ENCODE results near the gene LGALS14.
"Not testable (repeated sequence)": the region's sequence is repeated elsewhere in the genome, so short reads cannot be mapped to it uniquely, and the experiment has no call there.

Gene LGALS14

DNA sequence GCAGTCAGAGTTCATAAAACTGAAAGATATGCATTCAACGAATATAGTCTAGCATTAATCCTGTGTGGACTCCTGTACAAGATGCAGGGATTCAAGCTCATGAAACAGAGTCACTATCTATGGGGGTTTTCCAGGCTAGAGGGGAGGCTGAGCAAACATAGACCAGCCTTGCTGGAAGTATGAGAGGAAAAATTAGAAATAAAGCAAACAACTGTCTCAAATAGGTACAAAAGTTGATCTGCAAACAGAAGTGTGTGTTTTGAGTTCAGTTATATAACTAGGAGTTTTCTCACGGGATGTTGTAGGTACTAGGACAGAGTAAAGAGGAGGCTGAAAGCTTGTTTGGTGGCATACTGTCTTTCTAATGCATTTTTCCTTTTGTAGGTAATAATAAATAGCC is 8.5 kb upstream of the LGALS14 start:
- DNase-seq: no peak

GRCh38 chr19:39696387-39696786 is 7.9 kb upstream of the LGALS14 start:
- no peak for DNase-seq

DNA sequence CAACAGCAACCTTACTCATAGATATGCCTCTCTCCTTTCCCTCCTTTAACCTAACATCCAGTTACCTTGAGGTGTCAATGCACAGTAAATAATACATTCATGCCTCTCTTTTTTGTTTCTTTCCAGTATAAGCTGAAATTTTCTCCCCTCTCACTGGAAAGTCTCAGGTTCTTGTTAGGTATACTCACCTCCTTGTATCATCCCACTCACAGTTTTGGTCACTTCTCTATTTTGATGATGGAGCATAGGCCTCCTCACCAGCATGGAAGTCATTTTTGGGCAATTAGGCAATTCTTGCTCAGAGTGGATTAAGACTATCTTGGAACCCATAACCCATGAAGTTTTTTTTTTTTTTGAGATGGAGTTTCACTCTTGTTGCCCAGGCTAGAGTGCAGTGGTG is 5.7 kb upstream of the LGALS14 start:
- no peak for DNase-seq

GRCh38 chr19:39701291-39701690 is 3.0 kb upstream of the LGALS14 start:
- no peak for DNase-seq

GRCh38 chr19:39705578-39706188 is 1.4 kb downstream of the LGALS14 start:
- no peak for DNase-seq

- DNase-seq: no peak
Observed at GRCh38 chr19:39708594-39708993, 4.3 kb downstream of the LGALS14 start.

DNA sequence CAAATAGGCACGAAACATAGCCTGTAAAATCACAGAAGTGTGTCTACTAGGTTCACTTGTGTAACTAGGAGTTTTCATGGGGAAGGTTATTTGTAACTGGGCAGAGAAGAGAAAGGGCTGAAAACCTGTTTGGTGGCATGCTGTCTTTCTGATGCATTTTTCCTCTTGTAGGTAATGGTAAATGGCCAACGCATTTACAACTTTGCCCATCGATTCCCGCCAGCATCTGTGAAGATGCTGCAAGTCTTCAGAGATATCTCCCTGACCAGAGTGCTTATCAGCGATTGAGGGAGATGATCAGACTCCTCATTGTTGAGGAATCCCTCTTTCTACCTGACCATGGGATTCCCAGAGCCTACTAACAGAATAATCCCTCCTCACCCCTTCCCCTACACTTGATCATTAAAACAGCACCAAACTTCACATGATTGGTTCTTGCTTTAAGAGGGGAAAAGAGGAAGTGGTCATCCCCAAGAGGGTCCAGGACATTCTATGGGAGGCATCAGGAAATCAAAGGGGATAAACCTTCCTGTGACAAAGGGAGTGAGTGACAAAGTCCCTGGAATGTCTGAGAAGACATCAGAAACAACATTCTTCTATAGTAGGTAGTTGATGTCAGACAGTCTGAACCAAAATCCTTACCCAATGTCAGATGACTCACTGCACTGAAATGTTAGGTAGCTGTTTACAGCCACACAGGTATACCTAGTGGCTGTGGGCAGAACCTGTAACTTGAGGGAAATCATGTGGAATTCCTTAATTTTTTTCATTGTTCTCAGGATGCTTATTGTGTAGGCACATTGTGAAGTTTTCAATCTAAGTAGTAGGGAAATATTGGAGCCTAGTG is 5.0 kb downstream of the LGALS14 start:
- DNase-seq: no peak

GRCh38 chr19:39710333-39710890 is 6.1 kb downstream of the LGALS14 start:
- DNase-seq: no peak

DNA sequence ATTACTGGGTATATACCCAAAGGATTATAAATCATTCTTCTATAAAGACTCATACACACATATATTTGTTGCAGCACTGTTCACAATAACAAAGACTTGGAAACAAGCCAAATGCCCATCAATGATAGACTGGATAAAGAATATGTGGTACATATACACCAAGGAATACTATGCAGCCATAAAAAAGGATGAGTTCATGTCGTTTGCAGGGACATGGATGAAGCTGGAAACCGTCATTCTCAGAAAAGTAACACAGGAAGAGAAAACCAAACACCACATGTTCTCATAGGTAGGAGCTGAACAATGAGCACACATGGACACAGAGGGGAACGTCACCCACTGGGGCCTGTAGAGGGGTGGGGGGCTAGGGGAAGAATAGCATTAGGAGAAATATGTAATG is 15.9 kb downstream of the LGALS14 start:
- DNase-seq: not testable (repeated sequence)

DNA sequence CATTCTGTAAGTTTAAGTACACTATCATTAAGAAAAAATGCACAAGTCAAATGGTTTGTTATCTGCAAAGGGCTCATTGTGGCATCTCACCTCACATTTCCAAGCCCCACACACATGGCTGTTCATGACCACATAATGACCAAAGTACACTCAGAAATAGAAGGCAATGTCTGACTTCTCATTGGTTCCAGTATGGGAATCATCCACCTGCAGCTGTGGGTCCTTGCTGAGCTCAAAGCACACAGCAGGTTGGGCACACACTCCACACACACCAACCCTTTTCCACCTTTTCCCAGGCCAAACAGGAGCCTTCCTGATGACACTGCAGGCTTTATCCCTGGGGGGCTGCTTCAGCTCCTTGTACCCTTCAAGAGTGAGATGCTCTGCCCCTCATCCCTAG is 21.7 kb downstream of the LGALS14 start:
- DNase-seq: no peak

- DNase-seq: no peak
Observed at GRCh38 chr19:39727070-39727800, 23.0 kb downstream of the LGALS14 start.

- no peak for DNase-seq
Observed at GRCh38 chr19:39728040-39728439, 23.8 kb downstream of the LGALS14 start.

GRCh38 chr19:39729594-39729993 is 25.3 kb downstream of the LGALS14 start:
- DNase-seq: no peak

DNA sequence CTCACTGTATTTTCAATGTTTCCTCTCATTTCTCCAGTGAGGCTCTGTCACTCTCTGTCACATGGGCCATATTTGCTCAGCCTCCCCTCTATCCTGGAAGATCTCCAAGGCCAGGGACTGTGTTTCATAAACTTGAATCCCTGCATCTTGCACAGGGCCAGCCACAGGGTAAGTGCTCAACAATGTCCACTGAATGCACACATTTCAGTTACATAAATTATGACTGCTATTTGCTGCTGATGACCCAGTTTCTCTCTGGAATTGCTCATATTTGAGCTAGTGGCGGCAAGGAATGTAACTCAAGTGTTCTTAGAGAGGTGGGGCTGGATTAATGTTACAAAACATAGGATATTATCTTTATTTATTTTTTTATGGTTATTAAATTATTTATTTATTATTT is 27.4 kb downstream of the LGALS14 start:
- DNase-seq: no peak

DNA sequence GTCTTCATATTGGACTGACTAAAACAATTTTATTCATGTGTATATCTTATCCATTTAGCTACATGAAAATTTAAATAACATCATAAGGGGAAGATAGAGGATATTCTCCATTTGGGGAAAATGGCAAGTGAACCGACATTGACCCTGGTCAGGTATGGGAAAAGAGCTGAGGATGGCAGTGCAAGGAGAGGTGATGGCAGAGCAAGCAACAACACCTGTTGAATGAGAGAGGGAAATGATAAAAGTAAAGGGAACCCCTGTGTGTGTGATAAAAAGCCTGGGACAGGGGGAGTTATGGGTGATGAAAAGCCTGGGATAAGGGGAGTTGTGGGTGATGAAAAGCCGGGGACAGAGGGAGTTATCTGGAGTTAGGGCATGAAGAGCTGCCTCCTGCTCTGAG is 29.6 kb downstream of the LGALS14 start:
- no peak for DNase-seq

- no peak for DNase-seq
Observed at GRCh38 chr19:39735688-39736087, 31.4 kb downstream of the LGALS14 start.

- DNase-seq: no peak
Observed at GRCh38 chr19:39736088-39736487, 31.8 kb downstream of the LGALS14 start.

GRCh38 chr19:39737351-39737750 is 33.1 kb downstream of the LGALS14 start:
- no peak for DNase-seq

GRCh38 chr19:39737891-39738290 is 33.6 kb downstream of the LGALS14 start, which contains the start of gene CLC:
Gene CLC (minus strand): TSS chr19:39738029. CDS start chr19:39737952, 77 bp downstream.
- no peak for DNase-seq

GRCh38 chr19:39738814-39739213 is 34.5 kb downstream of the LGALS14 start:
- no peak for DNase-seq

- no peak for DNase-seq
Observed at GRCh38 chr19:39740395-39740794, 36.1 kb downstream of the LGALS14 start.

GRCh38 chr19:39745643-39746042 is 41.4 kb downstream of the LGALS14 start:
- no peak for DNase-seq

All from amygdala (tissue), 56 donors.